ENCODE measurements around the gene ERI3. TPM values are rescaled to one million over a fixed set of nuclear protein-coding genes. Genes with fewer than 3 reads are reported as not detected.

ERI3 gene
- total and polyA plus RNA-seq, 2 of the 13 experiments (the other 11 are each of a cell fraction or from before 2014, with no cell fraction given), result 35.6 to 35.9 TPM

- peak; percentile 91 for TF ChIP-seq ZNF263 (CRISPR knock-in tag; IDR thresholded peaks at IDR 0.05)
- TF ChIP-seq ZNF619 (CRISPR knock-in tag; IDR thresholded peaks at IDR 0.05), result no peak
- 0 out of 2 replicates have a peak, but pooled peaks have one; percentile 26 for TF ChIP-seq TARDBP (CRISPR knock-in tag; IDR thresholded peaks at IDR 0.05)
- TF ChIP-seq ELF4 (CRISPR knock-in tag; IDR thresholded peaks at IDR 0.05; ENCODE audit: borderline replicate concordance), result no peak
- TF ChIP-seq PBX2 (CRISPR knock-in tag; IDR thresholded peaks at IDR 0.05), result no peak
- TF ChIP-seq NFIC (IDR thresholded peaks at IDR 0.05; ENCODE audit: low read length), result peak; percentile 61; the same call in 1 of the 2 replicates
- TF ChIP-seq TEF (CRISPR knock-in tag; IDR thresholded peaks at IDR 0.05), result no peak
- TF ChIP-seq SP5 (CRISPR knock-in tag; IDR thresholded peaks at IDR 0.05; ENCODE audit: borderline replicate concordance, low read depth), result no peak
- peak; percentile 48; the same call in 1 of the 2 replicates for TF ChIP-seq NR2F6 (IDR thresholded peaks at IDR 0.05)
- TF ChIP-seq NR2F6 (CRISPR knock-in tag; IDR thresholded peaks at IDR 0.05), result no peak
- no peak for TF ChIP-seq ZNF878 (CRISPR knock-in tag; IDR thresholded peaks at IDR 0.05)
- TF ChIP-seq SNAPC5 (CRISPR knock-in tag; IDR thresholded peaks at IDR 0.05; ENCODE audit: borderline replicate concordance), result no peak
- TF ChIP-seq SRF (IDR thresholded peaks at IDR 0.05; ENCODE audit: low read depth, low read length), result no peak
- no peak for TF ChIP-seq ZNF569 (CRISPR knock-in tag; IDR thresholded peaks at IDR 0.05; ENCODE audit: borderline replicate concordance)
- no peak for TF ChIP-seq ELK4 (CRISPR knock-in tag; IDR thresholded peaks at IDR 0.05; ENCODE audit: borderline replicate concordance)
- no peak for TF ChIP-seq ZNF484 (CRISPR knock-in tag; IDR thresholded peaks at IDR 0.05; ENCODE audit: borderline replicate concordance, low read depth)
- no peak for TF ChIP-seq MEF2D (CRISPR knock-in tag; IDR thresholded peaks at IDR 0.05)
- no peak for TF ChIP-seq SKI (IDR thresholded peaks at IDR 0.05; ENCODE audit: partially characterized antibody)
- no peak for TF ChIP-seq KMT2A (CRISPR knock-in tag; IDR thresholded peaks at IDR 0.05)
- TF ChIP-seq ZNF451 (CRISPR knock-in tag; IDR thresholded peaks at IDR 0.05), result no peak
- no peak for TF ChIP-seq REST (IDR thresholded peaks at IDR 0.05; ENCODE audit: borderline replicate concordance in 1 of 2, low read depth in 1 of 2, low read length in 2 of 2)
- no peak for TF ChIP-seq ASH2L (IDR thresholded peaks at IDR 0.05; ENCODE audit: insufficient read length, low read depth, low read length)
- no peak for TF ChIP-seq TBX3 (IDR thresholded peaks at IDR 0.05; ENCODE audit: borderline replicate concordance)
- TF ChIP-seq SNRNP70 (IDR thresholded peaks at IDR 0.05; ENCODE audit: low read depth, low read length), result no peak
- TF ChIP-seq ATF7-NPFF (CRISPR knock-in tag; IDR thresholded peaks at IDR 0.05; ENCODE audit: low read depth), result no peak
Observed at GRCh38 chr1:44239331-44239960, 115.6 kb downstream of the ERI3 start (continued).
